Adrenal gland (tissue), 12 donors: Measurements from ENCODE around the gene RAPGEF2. TPM values are rescaled to one million over a fixed set of nuclear protein-coding genes. Genes with fewer than 3 reads are reported as not detected.

Experiments
- DNase-seq, 7 donors: peaks; one replicate each; pipeline ENCODE4 v3.0.0-alpha.2; 2019 to 2020
- H3K27ac ChIP-seq, 5 donors: fragments of 200-600 bp; sonication (generic) in 4 of 5; 1 replicate in 3 of 5; 2 replicates in 2 of 5; pipeline versions ENCODE4 v1.5.1 to v1.8.0; 2016 to 2020; ENCODE audit warnings: mild to moderate bottlenecking in 1 of 5
- H3K27me3 ChIP-seq: fragments of 200-600 bp; 2 replicates; pipeline ENCODE4 v1.8.0; 2021
- H3K36me3 ChIP-seq, 2 donors: fragments of 200-600 bp; replicated peaks in 1 of 2; 1 replicate in 1 of 2; 2 replicates in 1 of 2; pipeline versions ENCODE4 v1.5.1 to v1.8.0; 2018 to 2022
- H3K4me1 ChIP-seq, 2 donors: fragments of 200-600 bp; replicated peaks in 1 of 2; 1 replicate in 1 of 2; 2 replicates in 1 of 2; pipeline versions ENCODE4 v1.5.1 to v1.8.0; 2018 to 2021
- H3K4me3 ChIP-seq, 4 donors: fragments of 200-600 bp; sonication (generic) in 3 of 4; one replicate each; pipeline ENCODE4 v1.5.1; 2016 to 2018
- H3K9me3 ChIP-seq, 3 donors: fragments of 200-600 bp; sonication (generic) in 1 of 3; replicated peaks in 1 of 3; 1 replicate in 2 of 3; 2 replicates in 1 of 3; pipeline versions ENCODE4 v1.5.1 to v1.8.0; 2016 to 2021
- POLR2A ChIP-seq, 2 donors: fragments of 450-650 bp; IDR thresholded peaks; one replicate each; pipeline ENCODE4 v1.6.1; 2017; ENCODE audit warnings: antibody characterized with exemption in 2 of 2, mild to moderate bottlenecking in 2 of 2, moderate library complexity in 1 of 2
- WGBS, 4 donors: extraction: QIAGEN DNeasy Blood & Tissue Kit in 2 of 4; methylation state at CpG; one replicate each; pipeline versions ENCODE4 v1.1.5 to v1.1.7; 2013 to 2017; 5-methylcytosine and 5-hydroxymethylcytosine counted together
- intact Hi-C, 2 donors: fragments of 100-400 bp; cut with DNase I; formaldehyde crosslinking; loops; one replicate each; pipeline versions ENCODE4 v1.14.1 to v1.15.0; 2022 to 2023
- polyA plus RNA-seq, 3 donors: library from polyadenylated mRNA; stranded (reverse); fragments of 200-250 nt in 2 of 3; fragments of 350-450 nt in 1 of 3; fragmentation: Illumina TruSeq in 1 of 3; extraction: RNeasy Lipid Tissue Mini Kit (QIAGEN cat#74804) in 1 of 3; gene quantifications; one replicate each; pipeline ENCODE4 v1.2.3, GENCODE V29; 2013 to 2014
- total RNA-seq, 9 donors: library from RNA; depleted of rRNA in 4 of 9; stranded (reverse); fragments of >200 nt in 4 of 9; fragments of 120-200 nt in 1 of 9; fragmentation: NEBNext Ultra II Directional in 1 of 9; extraction: Animal tissue kit (Norgen Biotek cat#: 25700) in 1 of 9; gene quantifications; one replicate each; pipeline versions ENCODE4 v1.1.0 to v1.2.4, GENCODE V29; 2013 to 2023
- TF ChIP-seq, protein P1 (sequence below), 6 experiments: fragments of 450-650 bp in 4 of 6; fragments of 200-600 bp in 2 of 6; sonication (generic) in 1 of 6; IDR thresholded peaks; 1 replicate in 5 of 6; 2 replicates in 1 of 6; pipeline versions ENCODE4 v1.5.1 to v1.8.0; 2016 to 2021; ENCODE audit warnings: antibody characterized with exemption in 6 of 6, mild to moderate bottlenecking in 2 of 6, moderate library complexity in 1 of 6
- donor health status: healthy with polysubstance abuse.
- donor health status: Bipolar disorder and iron deficiency.
- donor health status: DM: yes; HTN: yes; CAD: no.
- donor health status: DM: no; HTN: no; CAD: no.
- donor health status: DM: no; HTN: no; CAD: no.
- donor health status: DM: yes; HTN: yes; CAD: no.

The RAPGEF2 gene
- total and polyA plus RNA-seq, 12 donors, result 5.2 to 53.9 (median 25.3) TPM

GRCh38 chr4:159193046-159193620, 90.3 kb downstream of the RAPGEF2 start:
- Histone ChIP-seq H3K27me3 (no peaks in the 10 kb centered on the region), H3K27ac (no peak overlapping the region), H3K4me1 (no peaks in the 10 kb centered on the region), H3K36me3 (no peaks in the 10 kb centered on the region), H3K9me3 (no peaks in the 10 kb centered on the region), H3K4me3 (no peak overlapping the region)
- intact Hi-C loops, result no loop called here
- 37 to 63% (median 51%) methylated on average over 1 of the region's 1 CpG for WGBS, 4 donors
- TF ChIP-seq, protein P1, sequence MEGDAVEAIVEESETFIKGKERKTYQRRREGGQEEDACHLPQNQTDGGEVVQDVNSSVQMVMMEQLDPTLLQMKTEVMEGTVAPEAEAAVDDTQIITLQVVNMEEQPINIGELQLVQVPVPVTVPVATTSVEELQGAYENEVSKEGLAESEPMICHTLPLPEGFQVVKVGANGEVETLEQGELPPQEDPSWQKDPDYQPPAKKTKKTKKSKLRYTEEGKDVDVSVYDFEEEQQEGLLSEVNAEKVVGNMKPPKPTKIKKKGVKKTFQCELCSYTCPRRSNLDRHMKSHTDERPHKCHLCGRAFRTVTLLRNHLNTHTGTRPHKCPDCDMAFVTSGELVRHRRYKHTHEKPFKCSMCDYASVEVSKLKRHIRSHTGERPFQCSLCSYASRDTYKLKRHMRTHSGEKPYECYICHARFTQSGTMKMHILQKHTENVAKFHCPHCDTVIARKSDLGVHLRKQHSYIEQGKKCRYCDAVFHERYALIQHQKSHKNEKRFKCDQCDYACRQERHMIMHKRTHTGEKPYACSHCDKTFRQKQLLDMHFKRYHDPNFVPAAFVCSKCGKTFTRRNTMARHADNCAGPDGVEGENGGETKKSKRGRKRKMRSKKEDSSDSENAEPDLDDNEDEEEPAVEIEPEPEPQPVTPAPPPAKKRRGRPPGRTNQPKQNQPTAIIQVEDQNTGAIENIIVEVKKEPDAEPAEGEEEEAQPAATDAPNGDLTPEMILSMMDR (IDR thresholded peaks at IDR 0.05), result no peak
- no peak for TF ChIP-seq POLR2A (IDR thresholded peaks at IDR 0.05)
- no peak for DNase-seq

GRCh38 chr4:159195361-159195769, 92.5 kb downstream of the RAPGEF2 start:
- Histone ChIP-seq H3K4me3 (no peak overlapping the region), H3K9me3 (no peaks in the 10 kb centered on the region), H3K27me3 (no peaks in the 10 kb centered on the region), H3K4me1 (no peaks in the 10 kb centered on the region), H3K27ac (no peak overlapping the region), H3K36me3 (no peaks in the 10 kb centered on the region)
- intact Hi-C loops, result no loop called here
- no peak for DNase-seq
- TF ChIP-seq POLR2A (IDR thresholded peaks at IDR 0.05), result no peak
- TF ChIP-seq, protein P1 (IDR thresholded peaks at IDR 0.05), result no peak
- WGBS, 4 donors, result 73 to 79% (median 74%) methylated on average over 5 of the region's 5 CpGs

- intact Hi-C loops, result no loop called here
- Histone ChIP-seq H3K27me3 (no peaks in the 10 kb centered on the region), H3K9me3 (no peaks in the 10 kb centered on the region), H3K27ac (no peak overlapping the region), H3K4me1 (no peaks in the 10 kb centered on the region), H3K36me3 (no peaks in the 10 kb centered on the region), H3K4me3 (no peak overlapping the region)
- TF ChIP-seq POLR2A (IDR thresholded peaks at IDR 0.05), result no peak
- TF ChIP-seq, protein P1 (IDR thresholded peaks at IDR 0.05), result no peak
- 79 to 89% (median 86%) methylated on average over 4 of the region's 4 CpGs for WGBS, 4 donors
- DNase-seq, result no peak
Observed at GRCh38 chr4:159197260-159197884, 94.5 kb downstream of the RAPGEF2 start.

- no peaks in the 10 kb centered on the region for H3K4me1 ChIP-seq
- H3K36me3 ChIP-seq, result no peaks in the 10 kb centered on the region
- H3K9me3 ChIP-seq, result no peaks in the 10 kb centered on the region
- WGBS, 4 donors, result 82 to 88% (median 84%) methylated on average over 6 of the region's 6 CpGs
- H3K27me3 ChIP-seq, result no peaks in the 10 kb centered on the region
- no peak overlapping the region for H3K4me3 ChIP-seq
- intact Hi-C loops, result no loop called here
- TF ChIP-seq, protein P1 (IDR thresholded peaks at IDR 0.05), result no peak
- TF ChIP-seq POLR2A (IDR thresholded peaks at IDR 0.05), result no peak
- H3K27ac ChIP-seq, result no peak overlapping the region
- DNase-seq, result no peak
Observed at GRCh38 chr4:159197885-159198269, 95.0 kb downstream of the RAPGEF2 start.
